Gastrocnemius medialis (tissue), 4 donors: ENCODE results near the gene DISP3.

Source experiments
- CTCF ChIP-seq, 5 experiments: fragments of 450-650 bp in 3 of 5; fragments of 200-600 bp in 2 of 5; sonication (generic) in 2 of 5; IDR thresholded peaks in 4 of 5; conservative IDR thresholded peaks in 1 of 5; 1 replicate in 4 of 5; 2 replicates in 1 of 5; pipeline ENCODE4 v1.5.1; 2016 to 2019; ENCODE audit warnings: antibody characterized with exemption in 5 of 5, mild to moderate bottlenecking in 3 of 5, moderate library complexity in 3 of 5
- POLR2A ChIP-seq, 2 donors: fragments of 450-650 bp; IDR thresholded peaks; one replicate each; pipeline ENCODE4 v1.6.1; 2017; ENCODE audit warnings: antibody characterized with exemption in 2 of 2, mild to moderate bottlenecking in 2 of 2, moderate library complexity in 2 of 2

DNA sequence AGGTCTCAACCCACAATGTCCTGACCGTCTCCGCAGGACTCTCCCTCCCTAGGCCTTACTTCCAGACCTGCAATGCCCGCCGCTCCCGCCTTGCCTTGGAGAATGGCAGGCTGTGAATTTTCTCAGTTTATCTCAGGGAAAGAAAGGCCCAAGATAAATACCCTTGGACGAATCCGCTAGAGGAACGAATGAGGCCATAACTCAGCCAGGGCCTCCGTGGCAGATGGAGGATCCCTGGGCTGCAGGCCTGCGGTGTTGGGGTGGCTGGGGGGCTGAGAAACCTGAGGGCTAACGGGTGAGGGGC lies 29.9 kb upstream of the DISP3 start:
- TF ChIP-seq CTCF (IDR thresholded peaks at IDR 0.05 in 4 of 5, conservative IDR thresholded peaks at IDR 0.05 in 1 of 5) (no peak), POLR2A (IDR thresholded peaks at IDR 0.05) (no peak)
